ENCODE measurements around the gene HS6ST3. TPM values are rescaled to one million over a fixed set of nuclear protein-coding genes. Genes with fewer than 3 reads are reported as not detected.

The HS6ST3 gene
- total RNA-seq, 4 donors from 2014 or later, result 0.04 to 0.59 (median 0.57) TPM; not detected in 1

- Histone ChIP-seq H3K27me3 (no peaks in the 10 kb centered on the region), H3K36me3 (no peaks in the 10 kb centered on the region), H3K27ac (peak overlapping the region; percentile 77 to 93 (median 86)), H3K4me3 (peak overlapping the region; percentile 81 to 92 (median 83)), H3K4me1 (peaks cover 0 to 10% (median 0%) of the 10 kb centered on the region in 3 donors), H3K9me3 (no peaks in the 10 kb centered on the region)
- intact Hi-C loops (cut with DNase I), result no loop called here
- TF ChIP-seq CTCF (IDR thresholded peaks at IDR 0.05), result no peak
- TF ChIP-seq POLR2A (IDR thresholded peaks at IDR 0.05), result no peak
- 0 to 5% methylated on average over 12 of the region's 12 CpGs for WGBS, 2 donors
- no peak for DNase-seq
Measured at GRCh38 chr13:96052656-96053002, 37.3 kb upstream of the HS6ST3 start.

DNA sequence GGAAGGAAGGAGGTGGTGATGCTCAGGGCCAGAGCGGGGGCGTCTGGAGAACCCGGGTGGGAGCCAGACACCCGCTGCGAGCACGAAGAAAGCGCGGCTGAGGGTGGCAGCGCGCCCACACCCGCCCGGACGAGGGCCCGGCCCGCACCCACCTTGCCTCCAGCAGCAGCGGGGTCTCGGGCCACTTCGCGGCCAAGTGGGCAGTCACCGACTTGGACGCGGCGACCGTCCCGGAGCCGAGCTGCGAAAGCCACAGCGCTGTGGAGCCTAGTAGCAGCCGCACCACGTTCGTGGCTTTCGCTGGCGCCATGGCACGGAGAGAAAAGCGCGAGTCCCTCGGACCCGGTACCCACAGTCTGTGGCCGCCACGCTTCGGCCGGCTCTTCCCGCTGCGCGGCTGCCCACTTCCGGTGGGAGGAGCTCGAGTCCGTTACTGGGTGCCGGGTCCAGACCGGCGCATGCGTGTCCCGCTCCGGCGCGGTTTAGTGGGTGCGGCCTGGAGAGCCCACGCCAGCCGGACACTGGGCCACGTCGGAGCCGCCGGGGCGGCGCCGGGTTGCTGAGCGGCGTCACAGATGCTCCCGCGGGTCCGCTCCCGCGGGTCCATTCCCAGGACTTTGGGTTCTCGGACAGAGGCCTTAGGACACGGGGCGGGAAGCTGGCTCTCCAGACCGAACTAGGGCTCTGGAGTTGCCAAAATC lies 36.8 kb upstream of the HS6ST3 start, which contains the start of gene UGGT2:
UGGT2 (minus strand) TSS at position 399 of the 701 bp plus-strand sequence; CDS start at position 310, 89 bp downstream.
- peak in 1 of 6 experiments; percentile 10 for TF ChIP-seq CTCF (IDR thresholded peaks at IDR 0.05)
- peak in 2 of 4 donors; percentile 65 to 75 for TF ChIP-seq POLR2A (IDR thresholded peaks at IDR 0.05)
- Histone ChIP-seq H3K4me1 (peaks cover 0 to 10% (median 0%) of the 10 kb centered on the region in 3 donors), H3K27me3 (no peaks in the 10 kb centered on the region), H3K4me3 (peak within 1 kb of the TSS; percentile 81 to 92 (median 83)), H3K36me3 (no peaks in the 10 kb centered on the region), H3K27ac (peak within 1 kb of the TSS; percentile 77 to 93 (median 86)), H3K9me3 (no peaks in the 10 kb centered on the region)
- intact Hi-C loops (cut with DNase I), result no loop called here
- DNase-seq, result peak; percentile 8
- WGBS, 2 donors, result 0 to 3% methylated on average over 3 to 7 of the region's 77 CpGs

DNA sequence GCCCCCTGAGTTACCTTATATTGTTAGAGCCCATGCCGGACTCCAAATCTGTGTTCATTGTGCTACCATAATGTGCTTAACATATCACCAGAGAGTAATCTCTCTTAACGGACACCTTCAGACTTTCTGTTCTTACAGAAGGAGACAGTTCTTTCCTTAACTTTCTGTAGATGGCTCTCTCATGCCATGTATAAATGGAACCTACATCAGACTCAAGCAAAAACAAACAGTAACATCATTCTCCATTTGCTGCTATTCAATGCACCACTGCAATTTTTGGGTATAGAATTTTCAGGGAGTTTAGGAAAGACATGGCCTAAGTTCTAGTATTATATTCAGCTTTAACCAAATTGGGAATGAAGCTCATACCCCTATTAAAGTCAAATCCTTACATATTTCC lies 24.1 kb upstream of the HS6ST3 start:
- intact Hi-C loops (cut with DNase I), result no loop called here
- TF ChIP-seq POLR2A (IDR thresholded peaks at IDR 0.05), result no peak
- no peak for TF ChIP-seq CTCF (IDR thresholded peaks at IDR 0.05)
- no peaks in the 10 kb centered on the region for H3K36me3 ChIP-seq
- WGBS, 2 donors, result 74 to 83% methylated on average over 2 of the region's 2 CpGs
- no peaks in the 10 kb centered on the region for H3K4me1 ChIP-seq
- peaks cover 0 to 5% (median 0%) of the 10 kb centered on the region in 4 donors for H3K27me3 ChIP-seq
- no peak overlapping the region for H3K4me3 ChIP-seq
- H3K9me3 ChIP-seq, result no peaks in the 10 kb centered on the region
- H3K27ac ChIP-seq, result no peak overlapping the region
- no peak for DNase-seq

DNA sequence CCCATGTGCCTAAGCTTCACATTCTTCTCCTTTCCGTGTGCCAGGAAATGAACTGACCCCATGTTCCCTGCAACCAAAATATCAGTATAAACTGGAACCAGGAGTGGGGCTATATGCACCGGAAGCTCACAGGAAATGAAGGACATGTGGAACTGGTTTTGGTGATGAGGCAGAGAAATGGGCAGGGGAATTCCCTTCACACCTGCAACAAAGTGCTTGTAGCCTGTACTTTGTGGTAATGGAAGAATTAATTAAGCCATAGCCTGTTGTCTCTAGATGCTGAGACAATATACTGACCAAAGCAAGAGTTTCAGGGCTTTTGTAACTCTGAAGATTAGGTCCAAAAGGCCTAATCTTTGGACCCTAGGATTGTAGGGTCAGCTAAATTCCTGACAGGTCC lies 21.2 kb upstream of the HS6ST3 start:
- Histone ChIP-seq H3K4me1 (no peaks in the 10 kb centered on the region), H3K9me3 (no peaks in the 10 kb centered on the region), H3K27ac (no peak overlapping the region), H3K4me3 (no peak overlapping the region), H3K36me3 (no peaks in the 10 kb centered on the region), H3K27me3 (peaks cover 0 to 15% (median 0%) of the 10 kb centered on the region in 4 donors)
- no peak for TF ChIP-seq POLR2A (IDR thresholded peaks at IDR 0.05)
- 48 to 67% methylated on average over 2 of the region's 2 CpGs for whole genome bisulfite sequencing, 2 donors
- intact Hi-C loops (cut with DNase I), result no loop called here
- no peak for DNase-seq

DNA sequence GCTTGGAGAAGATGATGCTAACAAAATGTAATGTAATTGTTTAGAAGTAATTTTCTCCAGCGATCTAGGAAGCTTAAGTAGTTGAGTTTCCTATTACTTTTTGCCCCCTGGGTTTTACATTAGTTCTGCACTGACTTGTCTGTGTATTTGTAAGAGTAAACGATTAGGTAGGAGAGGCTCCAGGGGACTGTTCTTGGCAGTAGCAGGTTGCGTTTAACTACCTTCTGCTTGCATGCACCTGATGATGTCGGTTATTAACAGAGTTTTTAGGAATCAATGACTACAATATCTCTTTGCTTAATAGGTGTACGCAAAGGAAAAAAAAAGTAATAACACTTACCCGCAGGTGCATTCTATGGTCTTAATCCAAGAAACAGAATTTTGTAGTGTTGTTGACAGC lies 18.4 kb upstream of the HS6ST3 start:
- H3K27me3 ChIP-seq, result peaks cover 0 to 18% (median 0%) of the 10 kb centered on the region in 4 donors
- DNase-seq, result no peak
- H3K4me1 ChIP-seq, result no peaks in the 10 kb centered on the region
- WGBS, 2 donors, result 30 to 46% methylated on average over 6 of the region's 6 CpGs
- no peak overlapping the region for H3K4me3 ChIP-seq
- H3K9me3 ChIP-seq, result no peaks in the 10 kb centered on the region
- TF ChIP-seq CTCF (IDR thresholded peaks at IDR 0.05) (no peak), POLR2A (IDR thresholded peaks at IDR 0.05) (no peak)
- no peaks in the 10 kb centered on the region for H3K36me3 ChIP-seq
- intact Hi-C loops (cut with DNase I), result no loop called here
- H3K27ac ChIP-seq, result no peak overlapping the region
